HG03196 (cell line): ENCODE measurements around the gene BIK.

Source experiments
- ATAC-seq: cut with Tn5 transposase; IDR thresholded peaks from one replicate; pipeline ENCODE4 v1.9.1; 2021; ENCODE audit not compliant: unreplicated experiment

BIK gene

DNA sequence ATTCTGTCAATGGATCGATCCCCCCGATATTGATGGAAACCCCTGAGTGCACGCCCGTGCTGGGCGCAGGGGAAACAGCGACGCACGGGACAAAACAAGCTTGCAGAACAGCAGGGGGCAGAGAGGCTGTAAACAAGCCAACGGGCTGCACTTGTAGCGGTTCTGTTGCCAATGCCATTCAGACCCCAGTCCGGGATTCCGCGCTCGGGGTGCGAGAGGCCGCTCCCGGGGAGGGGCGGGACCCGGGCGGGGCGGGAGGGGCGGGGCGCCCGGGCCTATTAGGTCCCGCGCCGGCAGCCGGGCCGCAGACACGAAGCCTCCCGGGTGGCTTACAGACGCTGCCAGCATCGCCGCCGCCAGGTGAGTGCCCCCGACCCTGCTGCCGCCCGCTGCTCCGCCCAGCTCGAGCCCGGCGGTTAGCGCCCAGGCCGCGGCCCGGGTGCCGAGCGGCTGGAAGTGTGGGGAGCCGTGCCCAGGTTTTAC lies at the start of gene BIK:
TSS of gene BIK (plus strand) at position 307 of the 483 bp plus-strand sequence. CDS start 13,273 bp downstream, outside the sequence.
- no peak for ATAC-seq

GRCh38 chr22:43066134-43066533 lies 44.4 kb upstream of the BIK start:
- ATAC-seq, result no peak

DNA sequence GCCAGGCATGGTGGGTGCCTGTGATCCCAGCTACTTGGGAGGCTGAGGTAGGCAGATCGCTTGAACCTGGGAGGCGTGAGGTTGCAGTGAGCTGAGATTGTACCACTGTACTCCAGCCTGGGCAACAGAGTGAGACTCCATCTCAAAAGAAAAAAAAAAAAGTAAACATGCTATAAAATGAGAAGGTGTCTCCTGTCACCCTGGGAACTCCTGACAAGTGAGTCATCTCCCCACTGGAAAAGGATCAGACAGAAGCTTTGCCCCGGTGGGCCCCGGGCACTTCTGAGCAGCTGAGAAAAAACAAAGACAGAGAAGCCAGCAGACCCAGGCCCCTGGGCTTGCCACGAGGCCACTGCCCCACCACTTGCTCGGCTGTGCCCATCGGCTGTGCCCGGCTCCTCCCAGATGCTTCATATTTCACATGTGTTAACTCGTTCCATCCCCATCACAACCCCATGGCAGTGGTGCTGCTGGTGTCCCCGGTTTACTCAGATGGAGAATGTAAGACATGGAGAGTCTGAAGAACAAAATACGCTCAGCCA lies 43.6 kb upstream of the BIK start:
- no peak for ATAC-seq

DNA sequence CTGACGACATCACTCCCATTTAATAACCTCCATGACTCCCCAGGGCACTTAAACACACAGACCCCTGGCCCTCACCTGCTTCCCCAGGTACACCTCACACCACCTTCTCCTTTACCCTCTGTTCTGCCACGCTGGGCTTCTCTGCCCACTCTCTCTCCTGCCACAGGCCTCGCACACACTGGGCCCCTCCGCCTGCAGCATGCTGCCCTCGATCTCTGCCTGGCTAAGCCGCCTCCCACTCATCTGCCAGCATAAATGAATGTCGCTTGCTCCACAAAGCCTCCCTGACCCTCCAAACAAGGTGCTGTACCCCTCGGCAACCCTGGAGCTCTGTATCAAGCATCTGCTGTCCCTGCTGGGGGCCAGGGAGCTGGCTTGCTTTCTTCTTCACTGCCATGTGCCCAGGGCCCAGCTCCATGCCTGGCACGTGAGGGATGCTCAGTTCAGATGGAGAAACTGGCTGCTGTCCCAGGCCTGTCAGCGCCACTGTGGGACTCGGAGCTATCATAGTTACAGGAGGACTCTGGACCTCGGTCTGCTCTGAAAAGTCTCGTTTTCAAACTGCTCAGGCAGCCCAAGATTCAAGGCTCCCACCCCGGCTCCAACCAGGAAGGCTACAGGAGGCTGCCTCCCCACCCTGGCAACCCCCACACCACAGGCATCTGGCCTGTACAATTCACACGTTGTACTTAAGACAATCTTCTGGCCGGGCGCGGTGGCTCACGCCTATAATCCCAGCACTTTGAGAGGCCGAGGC lies 33.3 kb upstream of the BIK start:
- ATAC-seq, result no peak

DNA sequence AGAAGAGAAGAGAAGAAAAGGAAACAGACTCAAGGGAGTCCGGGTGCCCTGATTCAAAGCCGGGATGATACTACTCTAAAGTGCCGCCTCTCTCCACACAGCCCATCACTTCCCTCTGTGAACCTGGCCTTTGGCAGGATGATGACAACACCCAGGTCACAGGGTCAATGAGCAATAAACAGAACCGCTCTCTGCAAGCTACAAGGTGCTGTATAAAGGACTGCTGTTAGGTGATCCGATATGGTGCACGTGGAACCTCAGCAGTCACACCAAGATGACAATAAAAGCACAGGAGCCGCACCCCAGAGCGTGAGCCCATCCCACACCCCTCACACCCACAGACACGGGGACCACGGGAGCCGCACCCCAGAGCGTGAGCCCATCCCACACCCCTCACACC lies 32.0 kb upstream of the BIK start:
- no peak for ATAC-seq

GRCh38 chr22:43079742-43080141 lies 30.8 kb upstream of the BIK start:
- no peak for ATAC-seq

DNA sequence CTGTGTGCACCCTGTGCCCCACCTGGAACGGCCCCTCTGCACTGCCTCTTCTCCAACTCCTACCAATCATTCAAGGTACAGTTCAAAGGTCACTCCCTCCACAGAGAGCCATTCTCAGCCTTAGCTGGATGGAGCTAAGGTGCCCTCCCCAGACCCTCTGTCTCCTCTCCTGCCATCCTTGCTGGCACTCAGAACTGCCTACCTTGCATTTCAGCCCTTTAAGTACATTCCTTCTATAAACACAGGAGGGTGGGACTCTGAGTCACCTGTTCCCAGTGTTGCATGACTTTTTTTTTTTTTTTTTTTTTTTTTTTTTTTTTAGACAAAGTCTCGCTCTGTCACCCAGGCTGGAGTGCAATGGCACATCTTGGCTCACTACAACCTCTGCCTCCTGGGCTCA lies 29.9 kb upstream of the BIK start:
- no peak for ATAC-seq

DNA sequence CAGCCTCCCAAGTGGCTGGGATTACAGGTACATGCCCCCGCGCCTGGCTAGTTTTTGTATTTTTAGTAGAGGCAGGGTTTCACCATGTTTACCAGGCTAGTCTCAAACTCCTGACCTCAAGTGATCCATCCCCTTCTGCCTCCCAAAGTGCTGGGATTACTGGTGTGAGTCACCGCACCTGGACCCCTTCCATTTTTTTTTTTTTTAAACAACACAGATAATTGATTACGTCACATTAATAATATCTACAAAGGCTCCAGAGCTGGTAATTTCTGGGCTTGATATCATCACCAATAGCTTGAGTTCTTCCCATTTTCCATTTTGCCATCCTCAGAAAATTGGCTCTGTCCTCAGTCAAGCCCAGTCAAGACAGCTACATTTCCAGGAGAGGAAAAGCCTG lies 28.6 kb upstream of the BIK start:
- ATAC-seq, result no peak

- ATAC-seq, result no peak
These were observed 24.6 kb upstream of the BIK start for GRCh38 chr22:43085658-43086606.

- no peak for ATAC-seq
These were observed 21.9 kb upstream of the BIK start for GRCh38 chr22:43088627-43088983.

GRCh38 chr22:43088984-43089717 lies 21.4 kb upstream of the BIK start, which contains the start of gene TTLL1:
TTLL1 (minus strand) TSS chr22:43089391; CDS start chr22:43075586, 13,805 bp downstream.
- ATAC-seq, result peak; percentile 80

DNA sequence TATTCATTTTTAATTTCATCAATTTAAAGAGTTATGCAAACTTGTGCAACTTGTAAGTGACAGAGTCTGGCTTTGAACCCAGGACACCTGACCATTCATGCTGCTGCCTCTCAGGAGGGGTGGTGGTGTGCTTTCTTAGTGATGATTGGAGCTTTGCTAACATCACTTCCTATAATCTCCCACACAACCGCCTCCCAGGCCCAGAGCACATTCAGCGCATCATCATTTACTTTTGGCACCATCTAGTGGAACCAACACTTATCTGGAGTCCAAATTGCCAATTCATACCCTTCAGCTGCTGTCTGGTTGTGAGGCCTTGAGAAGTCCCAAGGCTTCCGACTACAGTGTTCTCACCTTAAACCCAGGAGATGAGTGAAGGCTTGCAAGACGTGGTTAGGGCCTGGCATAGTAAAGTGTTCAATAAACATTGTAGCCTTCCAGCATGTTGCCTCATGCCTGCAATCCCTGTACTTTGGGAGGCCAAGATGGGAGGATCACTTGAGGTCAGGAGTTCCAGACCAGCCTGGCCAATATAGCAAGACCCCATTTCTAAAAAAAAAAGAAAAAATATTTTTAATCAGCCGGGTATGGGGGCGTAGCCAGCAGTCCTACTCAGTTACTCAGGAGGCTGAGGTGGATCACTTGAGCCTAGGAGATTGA lies 20.3 kb upstream of the BIK start:
- no peak for ATAC-seq

DNA sequence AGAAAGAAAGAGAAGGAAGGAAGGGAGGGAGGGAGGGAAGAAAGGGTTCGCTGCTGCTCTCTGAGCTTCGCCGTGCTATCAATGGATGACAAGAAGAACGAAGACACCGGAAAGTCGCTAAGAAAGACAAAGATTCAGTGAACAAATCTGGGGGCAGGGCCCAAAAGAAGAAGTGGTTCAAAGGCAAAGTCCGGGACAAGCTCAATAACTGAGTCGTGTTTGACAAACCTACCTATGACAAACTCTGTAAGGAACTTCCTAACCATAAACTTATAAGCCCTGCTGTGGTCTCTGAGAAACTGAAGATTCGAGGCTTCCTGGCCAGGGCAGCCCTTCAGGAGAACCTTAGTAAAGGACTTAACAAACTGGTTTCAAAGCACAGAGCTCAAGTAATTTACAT lies 18.5 kb upstream of the BIK start:
- no peak for ATAC-seq

DNA sequence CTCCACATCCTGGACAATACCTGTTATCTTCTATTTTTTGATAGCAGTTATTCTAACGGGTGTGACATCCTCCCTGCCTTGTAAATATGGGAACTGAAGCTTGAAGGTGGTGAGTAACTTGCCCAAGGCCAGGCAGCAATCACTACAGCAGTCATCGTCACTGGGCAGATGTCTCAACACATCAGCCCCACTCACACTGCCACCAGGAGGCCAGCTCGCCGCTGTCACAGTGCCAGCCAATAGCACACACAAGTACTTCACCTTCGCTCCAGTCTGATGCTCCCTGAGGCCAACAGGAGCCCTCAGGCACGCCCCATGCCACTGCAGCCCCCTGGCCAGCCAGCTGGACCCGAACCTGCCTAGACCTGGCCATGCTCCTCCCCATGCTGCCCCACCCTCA lies 16.5 kb upstream of the BIK start:
- no peak for ATAC-seq

- no peak for ATAC-seq
These were observed 16.0 kb upstream of the BIK start for GRCh38 chr22:43094551-43094950.

GRCh38 chr22:43096420-43096819 lies 14.1 kb upstream of the BIK start:
- no peak for ATAC-seq

DNA sequence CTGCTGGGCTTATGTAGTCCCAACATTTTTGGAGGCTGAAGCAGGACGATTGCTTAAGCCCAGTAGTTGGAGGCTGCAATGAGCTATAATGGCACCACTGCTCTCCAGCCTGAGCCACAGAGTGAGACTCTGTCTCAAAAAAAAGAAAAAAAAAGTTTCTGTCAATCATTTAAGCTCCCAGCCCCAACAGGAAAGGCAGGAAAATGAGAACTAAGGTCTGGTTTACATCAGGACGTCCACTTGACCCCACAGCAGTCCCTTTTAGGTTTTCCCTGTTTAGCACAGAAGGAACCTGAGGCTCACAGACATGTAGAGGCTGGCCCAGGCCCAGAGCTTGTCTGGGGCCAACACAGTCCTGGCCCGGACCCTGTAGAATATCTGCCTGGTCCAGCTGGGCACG lies 12.2 kb upstream of the BIK start:
- ATAC-seq, result no peak

DNA sequence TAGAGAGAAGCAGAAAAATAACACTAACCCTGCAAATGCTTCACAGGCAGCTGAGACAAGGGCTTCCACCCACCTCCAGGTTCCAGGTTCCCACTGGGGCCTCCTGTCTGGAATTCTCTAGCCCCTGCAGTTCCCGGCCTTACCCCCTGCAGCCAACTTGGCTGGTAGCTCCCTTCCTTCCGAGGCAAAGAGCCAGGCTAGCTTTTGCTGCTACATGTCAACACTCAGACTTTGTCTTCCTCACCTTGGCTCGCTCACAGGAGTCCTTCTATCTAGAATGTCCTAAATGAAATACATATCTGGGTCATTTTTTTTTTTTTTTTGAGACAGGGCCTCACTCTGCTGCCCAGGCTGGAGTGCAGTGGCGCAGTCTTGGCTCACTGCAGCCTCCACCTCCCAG lies 11.5 kb upstream of the BIK start:
- no peak for ATAC-seq

- ATAC-seq, result no peak
These were observed 10.3 kb upstream of the BIK start for GRCh38 chr22:43100225-43100624.

DNA sequence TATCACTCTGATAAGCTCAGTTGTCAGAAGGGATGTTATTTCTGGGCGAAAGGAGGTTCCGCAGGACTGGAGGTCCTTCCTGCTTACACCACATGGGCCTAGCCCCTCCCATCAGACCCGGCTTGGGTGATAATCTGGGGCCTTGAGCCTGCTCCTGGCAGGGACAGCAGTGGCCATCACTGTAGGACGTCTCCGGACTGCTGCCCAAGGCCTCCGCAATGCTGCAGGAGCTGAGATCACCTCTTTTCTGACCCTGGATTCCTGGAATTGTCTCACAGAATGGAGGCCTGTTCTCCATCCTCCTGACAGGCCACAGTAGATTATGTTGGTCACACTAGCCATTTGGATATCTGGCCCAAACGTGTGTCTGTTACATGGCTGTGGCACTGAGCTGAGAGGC lies 9.2 kb upstream of the BIK start:
- ATAC-seq, result no peak
